ENCODE results near the gene GLRA2.

GLRA2 gene

GRCh38 chrX:14779580-14779979 lies 250.2 kb downstream of the GLRA2 start:
- H3K9ac ChIP-seq: no peak overlapping the region
- H3K27me3 ChIP-seq (ENCODE audit: insufficient read depth, low read depth): no peaks in the 10 kb centered on the region
- H3K4me2 ChIP-seq: no peak overlapping the region
- no peak overlapping the region for H3K4me3 ChIP-seq (IDR thresholded peaks at IDR 0.05; ENCODE audit: insufficient read depth, low read depth, low read length)
- H3K36me3 ChIP-seq (ENCODE audit: insufficient read depth): no peaks in the 10 kb centered on the region
- H2AFZ ChIP-seq (ENCODE audit: low read depth): no peak overlapping the region
- H3K27ac ChIP-seq: no peak overlapping the region
- H4K20me1 ChIP-seq (ENCODE audit: insufficient read depth): no peaks in the 10 kb centered on the region
- H3K4me1 ChIP-seq (ENCODE audit: low read depth, poor library complexity, severe bottlenecking): no peaks in the 10 kb centered on the region
- no peaks in the 10 kb centered on the region for H3K79me2 ChIP-seq (ENCODE audit: insufficient read depth, low read depth)
- TF ChIP-seq CTCF (conservative IDR thresholded peaks at IDR 0.05; ENCODE audit: low read depth, low read length): no peak
